Liver (tissue), 9 donors: ENCODE results near the gene FOXB1. TPM values are rescaled to one million over a fixed set of nuclear protein-coding genes. Genes with fewer than 3 reads are reported as not detected.

Source experiments
- DNase-seq: peaks from one replicate; pipeline ENCODE4 v3.0.0-alpha.2; 2017; ENCODE audit warnings: low spot score
- H3K27ac ChIP-seq, 2 donors: one replicate each; pipeline ENCODE4 v1.7.0; 2013; ENCODE audit warnings: inconsistent platforms in 2 of 2, low read length in 2 of 2, control low read depth in 1 of 2, low read depth in 1 of 2, mild to moderate bottlenecking in 1 of 2
- H3K27me3 ChIP-seq, 4 donors: one replicate each; pipeline versions ENCODE4 v1.6.1 to v1.7.0; 2013; ENCODE audit warnings: low read length in 3 of 4, inconsistent platforms in 1 of 4, mild to moderate bottlenecking in 1 of 4, moderate library complexity in 1 of 4; ENCODE audit not compliant: control insufficient read depth in 4 of 4, insufficient read depth in 4 of 4
- H3K36me3 ChIP-seq, 4 donors: one replicate each; pipeline versions ENCODE4 v1.6.1 to v1.7.0; 2013; ENCODE audit warnings: low read length in 3 of 4, mild to moderate bottlenecking in 3 of 4, low read depth in 1 of 4, moderate library complexity in 1 of 4; ENCODE audit not compliant: control insufficient read depth in 4 of 4, insufficient read depth in 3 of 4
- H3K4me1 ChIP-seq, 4 donors: one replicate each; pipeline versions ENCODE4 v1.6.1 to v1.7.0; 2013; ENCODE audit warnings: low read length in 3 of 4, mild to moderate bottlenecking in 3 of 4, moderate library complexity in 1 of 4; ENCODE audit not compliant: control insufficient read depth in 4 of 4, insufficient read depth in 4 of 4
- H3K4me3 ChIP-seq, 3 donors: one replicate each; pipeline versions ENCODE4 v1.6.1 to v1.7.0; 2013; ENCODE audit warnings: low read length in 3 of 3, control low read depth in 1 of 3, low read depth in 1 of 3, mild to moderate bottlenecking in 1 of 3
- H3K9ac ChIP-seq, 2 donors: one replicate each; pipeline ENCODE4 v1.7.0; 2013; ENCODE audit warnings: low read length in 2 of 2, mild to moderate bottlenecking in 2 of 2, moderate library complexity in 2 of 2, control low read depth in 1 of 2, low read depth in 1 of 2
- H3K9me3 ChIP-seq, 4 donors: one replicate each; pipeline versions ENCODE4 v1.6.1 to v1.7.0; 2013; ENCODE audit warnings: low read length in 3 of 4; ENCODE audit not compliant: control insufficient read depth in 4 of 4
- ATF3 ChIP-seq: IDR thresholded peaks from 2 replicates; pipeline ENCODE4 v1.6.1; 2016; ENCODE audit warnings: antibody characterized with exemption
- CTCF ChIP-seq: fragments of 150-350 bp; IDR thresholded peaks from 2 replicates; pipeline ENCODE4 v1.5.1; 2017; ENCODE audit warnings: improper control_type of control experiment, low read depth, low read length; ENCODE audit not compliant: missing input control
- FOXA1 ChIP-seq: IDR thresholded peaks from 2 replicates; pipeline ENCODE4 v1.6.1; 2016; ENCODE audit warnings: antibody characterized with exemption
- FOXA2 ChIP-seq: IDR thresholded peaks from 2 replicates; pipeline ENCODE4 v1.6.1; 2016; ENCODE audit warnings: antibody characterized with exemption
- GABPA ChIP-seq, 2 donors: IDR thresholded peaks in 1 of 2; conservative IDR thresholded peaks in 1 of 2; 2 replicates each; pipeline ENCODE4 v1.6.1; 2016; ENCODE audit warnings: antibody characterized with exemption in 2 of 2, mild to moderate bottlenecking in 1 of 2, moderate library complexity in 1 of 2
- HNF4A ChIP-seq, 2 donors: conservative IDR thresholded peaks; 2 replicates each; pipeline ENCODE4 v1.6.1; 2016; ENCODE audit warnings: antibody characterized with exemption in 2 of 2, mild to moderate bottlenecking in 2 of 2
- JUND ChIP-seq, 2 donors: IDR thresholded peaks; 2 replicates each; pipeline ENCODE4 v1.6.1; 2016; ENCODE audit warnings: antibody characterized with exemption in 2 of 2
- RAD21 ChIP-seq, 2 donors: IDR thresholded peaks; 2 replicates each; pipeline ENCODE4 v1.6.1; 2016; ENCODE audit warnings: antibody characterized with exemption in 2 of 2, mild to moderate bottlenecking in 2 of 2
- REST ChIP-seq: IDR thresholded peaks from 2 replicates; pipeline ENCODE4 v1.6.1; 2016; ENCODE audit warnings: antibody characterized with exemption, mild to moderate bottlenecking
- RXRA ChIP-seq, 2 donors: IDR thresholded peaks; 2 replicates each; pipeline ENCODE4 v1.6.1; 2017 to 2018; ENCODE audit warnings: antibody characterized with exemption in 2 of 2, mild to moderate bottlenecking in 1 of 2
- SP1 ChIP-seq: IDR thresholded peaks from 2 replicates; pipeline ENCODE4 v1.6.1; 2018; ENCODE audit warnings: antibody characterized with exemption, mild to moderate bottlenecking
- TAF1 ChIP-seq: conservative IDR thresholded peaks from 2 replicates; pipeline ENCODE4 v1.6.1; 2016; ENCODE audit warnings: antibody characterized with exemption, mild to moderate bottlenecking
- YY1 ChIP-seq: IDR thresholded peaks from 2 replicates; pipeline ENCODE4 v1.6.1; 2016; ENCODE audit warnings: antibody characterized with exemption, mild to moderate bottlenecking
- whole genome bisulfite sequencing: extraction: QIAGEN DNeasy Blood & Tissue Kit; methylation state at CpG from one replicate; pipeline ENCODE4 v1.1.7; 2013; 5-methylcytosine and 5-hydroxymethylcytosine counted together
- polyA plus RNA-seq, 2 donors: library from polyadenylated mRNA; stranded (reverse) in 1 of 2; unstranded in 1 of 2; fragments of 200-250 nt in 1 of 2; fragments of >200 nt in 1 of 2; fragmentation: Nextera tagmentation in 1 of 2; extraction: Ambion mirVana in 1 of 2; gene quantifications; one replicate each; pipeline versions ENCODE4 v1.2.1 to v1.2.3, GENCODE V29; 2013 to 2015
- total RNA-seq, 2 donors: library from RNA; depleted of rRNA; stranded (reverse); fragments of >200 nt; gene quantifications; one replicate each; pipeline ENCODE4 v1.2.3, GENCODE V29; 2014
- donor health status: healthy.
- donor health status: healthy.
- donor health status: healthy.
- donor health status: healthy.
- donor health status: healthy.

Gene FOXB1
- total and polyA plus RNA-seq, 4 donors, result not detected

GRCh38 chr15:60005352-60006202, 1.5 kb downstream of the FOXB1 start (continued):
- no peak for TF ChIP-seq CTCF
- no peak for TF ChIP-seq HNF4A (conservative IDR thresholded peaks at IDR 0.05)
- TF ChIP-seq TAF1, result no peak

- Histone ChIP-seq H3K9ac (no peak overlapping the region), H3K9me3 (peaks cover 0 to 3% (median 0%) of the 10 kb centered on the region in 4 donors), H3K4me3 (peak overlapping the region; percentile 68 to 73 (median 72)), H3K36me3 (no peaks in the 10 kb centered on the region), H3K27ac (no peak overlapping the region), H3K4me1 (peaks cover 14 to 34% (median 26%) of the 10 kb centered on the region in 4 donors), H3K27me3 (peaks cover 5 to 45% (median 16%) of the 10 kb centered on the region in 4 donors)
- TF ChIP-seq SP1 (no peak), FOXA2 (peak; percentile 77), GABPA (IDR thresholded peaks at IDR 0.05 in 1 of 2, conservative IDR thresholded peaks at IDR 0.05 in 1 of 2) (peak in 1 of 2 donors; percentile 18), HNF4A (conservative IDR thresholded peaks at IDR 0.05) (peak in 1 of 2 donors; percentile 35), FOXA1 (peak; percentile 13), CTCF (no peak), RAD21 (IDR thresholded peaks at IDR 0.05) (peak in 1 of 2 donors; percentile 11)
- WGBS, result 1% methylated on average over 32 of the region's 32 CpGs
- no peak for DNase-seq
These were observed 2.2 kb downstream of the FOXB1 start for GRCh38 chr15:60006203-60006862.

- H3K27me3 ChIP-seq, result peaks cover 5 to 42% (median 15%) of the 10 kb centered on the region in 4 donors
- peak overlapping the region in 2 of 3 donors; percentile 72 to 73 for H3K4me3 ChIP-seq
- peaks cover 14 to 34% (median 26%) of the 10 kb centered on the region in 4 donors for H3K4me1 ChIP-seq
- no peak overlapping the region for H3K27ac ChIP-seq
- H3K9ac ChIP-seq, result no peak overlapping the region
- peaks cover 0 to 3% (median 0%) of the 10 kb centered on the region in 4 donors for H3K9me3 ChIP-seq
- TF ChIP-seq REST, result no peak
- no peak for TF ChIP-seq JUND (IDR thresholded peaks at IDR 0.05)
- TF ChIP-seq CTCF, result no peak
- no peak for TF ChIP-seq YY1
- TF ChIP-seq TAF1, result no peak
- TF ChIP-seq RXRA (IDR thresholded peaks at IDR 0.05), result no peak
- TF ChIP-seq SP1, result no peak
- no peak for TF ChIP-seq ATF3
- no peak for TF ChIP-seq HNF4A (conservative IDR thresholded peaks at IDR 0.05)
- no peak for TF ChIP-seq RAD21 (IDR thresholded peaks at IDR 0.05)
- no peak for DNase-seq
- H3K36me3 ChIP-seq, result no peaks in the 10 kb centered on the region
- WGBS, result 7% methylated on average over 4 of the region's 4 CpGs
These were observed 2.8 kb downstream of the FOXB1 start for GRCh38 chr15:60006873-60007272.
